Gastroesophageal sphincter (tissue), 4 donors: ENCODE results near the gene RAD18. TPM values are rescaled to one million over a fixed set of nuclear protein-coding genes. Genes with fewer than 3 reads are reported as not detected.

Source experiments
- ATAC-seq: fragments of 150-250 bp; one replicate; pipeline ENCODE4 v1.9.1; 2016; ENCODE audit warnings: mild to moderate bottlenecking, moderate library complexity
- H3K27ac ChIP-seq, 4 donors: fragments of 200-600 bp; sonication (generic) in 3 of 4; 1 replicate in 3 of 4; 2 replicates in 1 of 4; pipeline ENCODE4 v1.5.1; 2016 to 2019
- H3K27me3 ChIP-seq: fragments of 200-600 bp; sonication (generic); one replicate; pipeline ENCODE4 v1.5.1; 2019
- H3K36me3 ChIP-seq, 2 donors: fragments of 200-600 bp; sonication (generic); one replicate each; pipeline ENCODE4 v1.5.1; 2019; ENCODE audit warnings: control low read depth in 1 of 2
- H3K4me1 ChIP-seq, 3 donors: fragments of 200-600 bp; sonication (generic); 1 replicate in 2 of 3; 2 replicates in 1 of 3; pipeline ENCODE4 v1.5.1; 2016 to 2019; ENCODE audit warnings: control low read depth in 2 of 3
- H3K4me3 ChIP-seq, 2 donors: fragments of 200-600 bp; sonication (generic); one replicate each; pipeline ENCODE4 v1.5.1; 2019; ENCODE audit warnings: mild to moderate bottlenecking in 1 of 2, moderate library complexity in 1 of 2
- H3K9me3 ChIP-seq, 3 donors: fragments of 200-600 bp; sonication (generic); one replicate each; pipeline ENCODE4 v1.5.1; 2017 to 2019; ENCODE audit warnings: control low read depth in 2 of 3
- EP300 ChIP-seq: sonication (generic); formaldehyde crosslinking; IDR thresholded peaks from one replicate; pipeline ENCODE4 v1.6.1; 2017; ENCODE audit warnings: antibody characterized with exemption, mild to moderate bottlenecking
- POLR2A ChIP-seq, 2 donors: fragments of 450-650 bp; IDR thresholded peaks; one replicate each; pipeline ENCODE4 v1.6.1; 2017; ENCODE audit warnings: antibody characterized with exemption in 2 of 2, mild to moderate bottlenecking in 2 of 2, moderate library complexity in 1 of 2
- POLR2AphosphoS5 ChIP-seq: sonication (generic); formaldehyde crosslinking; IDR thresholded peaks from one replicate; pipeline ENCODE4 v1.6.1; 2017; ENCODE audit warnings: antibody characterized with exemption
- WGBS, 2 donors: methylation state at CpG; one replicate each; pipeline ENCODE4 v1.1.5; 2018; ENCODE audit warnings: low coverage in 1 of 2; 5-methylcytosine and 5-hydroxymethylcytosine counted together
- total RNA-seq, 4 donors: library from RNA; depleted of rRNA; stranded (reverse); fragments of >200 nt; gene quantifications; one replicate each; pipeline ENCODE4 v1.1.0, GENCODE V29; 2016
- TF ChIP-seq, protein P1 (sequence below), 4 experiments: fragments of 200-600 bp in 2 of 4; fragments of 450-650 bp in 2 of 4; sonication (generic) in 1 of 4; IDR thresholded peaks; one replicate each; pipeline ENCODE4 v1.5.1; 2017 to 2019; ENCODE audit warnings: antibody characterized with exemption in 4 of 4, mild to moderate bottlenecking in 2 of 4, moderate library complexity in 2 of 4

Gene RAD18
- total RNA-seq, 4 donors from 2014 or later: 5.7 to 7.8 (median 6.6) TPM

DNA sequence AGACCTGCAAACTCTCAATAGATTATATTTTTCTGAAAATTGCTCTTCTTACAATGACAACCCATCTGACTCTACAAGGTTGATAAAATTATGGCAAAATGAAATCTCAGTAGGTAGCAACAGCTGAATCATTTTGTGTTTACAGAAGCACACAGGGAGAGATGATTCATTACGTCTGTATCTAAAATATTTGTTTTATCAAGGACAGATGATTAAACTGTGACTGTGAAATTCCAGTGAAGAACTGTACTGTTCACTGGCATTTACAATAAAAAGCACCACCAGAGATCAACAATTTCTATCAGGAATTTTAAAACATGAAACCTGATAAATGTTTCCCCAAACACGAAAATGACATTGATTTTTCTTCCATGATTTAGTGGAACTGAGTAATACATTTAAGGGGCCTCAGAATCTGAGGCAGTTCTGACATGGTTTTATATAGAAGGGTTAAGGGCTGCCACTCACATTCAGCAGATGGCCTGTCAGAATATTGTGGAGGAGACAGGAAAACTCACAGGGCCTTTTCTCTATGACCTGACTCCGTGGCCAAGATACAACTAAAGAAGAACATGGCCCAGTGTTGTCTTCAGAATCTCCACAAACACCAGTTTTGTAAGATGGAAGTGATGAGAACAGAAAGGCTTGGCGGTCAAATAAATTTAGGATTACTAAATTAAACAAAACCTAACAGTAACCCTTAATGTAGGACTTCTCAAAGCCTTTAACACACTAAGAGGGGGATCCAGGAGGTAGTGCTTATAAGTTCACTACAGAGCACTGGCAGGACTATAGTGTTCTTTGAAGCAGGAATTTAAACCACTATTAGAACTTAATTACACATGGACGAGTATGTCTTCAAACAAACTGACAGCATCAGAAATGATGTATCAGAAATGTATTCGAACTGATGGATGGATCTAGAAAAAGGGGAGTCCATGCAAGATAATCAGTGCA lies 25.9 kb downstream of the RAD18 start:
- ATAC-seq: no peak
- 26 to 45% methylated on average over 5 to 6 of the region's 6 CpGs for WGBS, 2 donors
- Histone ChIP-seq H3K36me3 (peaks cover 0 to 30% of the 10 kb centered on the region in 2 donors), H3K4me3 (no peak overlapping the region), H3K4me1 (no peaks in the 10 kb centered on the region), H3K27me3 (no peaks in the 10 kb centered on the region), H3K27ac (peak overlapping the region in 1 of 4 donors; percentile 21), H3K9me3 (no peaks in the 10 kb centered on the region)
- no peak for TF ChIP-seq POLR2A (IDR thresholded peaks at IDR 0.05)
- TF ChIP-seq POLR2AphosphoS5: no peak
- TF ChIP-seq, protein P1, sequence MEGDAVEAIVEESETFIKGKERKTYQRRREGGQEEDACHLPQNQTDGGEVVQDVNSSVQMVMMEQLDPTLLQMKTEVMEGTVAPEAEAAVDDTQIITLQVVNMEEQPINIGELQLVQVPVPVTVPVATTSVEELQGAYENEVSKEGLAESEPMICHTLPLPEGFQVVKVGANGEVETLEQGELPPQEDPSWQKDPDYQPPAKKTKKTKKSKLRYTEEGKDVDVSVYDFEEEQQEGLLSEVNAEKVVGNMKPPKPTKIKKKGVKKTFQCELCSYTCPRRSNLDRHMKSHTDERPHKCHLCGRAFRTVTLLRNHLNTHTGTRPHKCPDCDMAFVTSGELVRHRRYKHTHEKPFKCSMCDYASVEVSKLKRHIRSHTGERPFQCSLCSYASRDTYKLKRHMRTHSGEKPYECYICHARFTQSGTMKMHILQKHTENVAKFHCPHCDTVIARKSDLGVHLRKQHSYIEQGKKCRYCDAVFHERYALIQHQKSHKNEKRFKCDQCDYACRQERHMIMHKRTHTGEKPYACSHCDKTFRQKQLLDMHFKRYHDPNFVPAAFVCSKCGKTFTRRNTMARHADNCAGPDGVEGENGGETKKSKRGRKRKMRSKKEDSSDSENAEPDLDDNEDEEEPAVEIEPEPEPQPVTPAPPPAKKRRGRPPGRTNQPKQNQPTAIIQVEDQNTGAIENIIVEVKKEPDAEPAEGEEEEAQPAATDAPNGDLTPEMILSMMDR (IDR thresholded peaks at IDR 0.05): no peak
- no peak for TF ChIP-seq EP300

DNA sequence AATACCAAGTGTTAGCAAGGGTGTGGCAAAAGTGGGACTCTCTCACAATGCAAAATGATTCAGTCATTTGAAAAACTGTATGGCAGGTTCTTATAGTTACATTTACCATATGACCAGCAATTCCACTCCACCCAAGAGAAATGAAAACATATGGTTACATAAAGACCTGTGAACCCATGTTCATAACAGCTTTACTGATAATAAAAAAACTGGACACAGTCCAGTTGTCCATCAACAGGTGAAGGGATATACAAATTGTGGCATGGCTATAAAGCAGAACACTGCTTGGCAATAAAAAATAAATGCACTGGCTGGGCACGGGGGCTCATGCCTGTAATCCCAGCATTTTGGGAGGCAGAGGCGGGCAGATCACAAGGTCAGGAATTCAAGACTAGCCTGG lies 30.8 kb downstream of the RAD18 start:
- WGBS, 2 donors: 74 to 94% methylated on average over 2 of the region's 2 CpGs
- H3K27ac ChIP-seq: no peak overlapping the region
- no peaks in the 10 kb centered on the region for H3K27me3 ChIP-seq
- no peaks in the 10 kb centered on the region for H3K9me3 ChIP-seq
- no peaks in the 10 kb centered on the region for H3K4me1 ChIP-seq
- TF ChIP-seq EP300: no peak
- TF ChIP-seq POLR2AphosphoS5: no peak
- no peak for ATAC-seq
- H3K4me3 ChIP-seq: no peak overlapping the region
- H3K36me3 ChIP-seq: peaks cover 0 to 8% of the 10 kb centered on the region in 2 donors

DNA sequence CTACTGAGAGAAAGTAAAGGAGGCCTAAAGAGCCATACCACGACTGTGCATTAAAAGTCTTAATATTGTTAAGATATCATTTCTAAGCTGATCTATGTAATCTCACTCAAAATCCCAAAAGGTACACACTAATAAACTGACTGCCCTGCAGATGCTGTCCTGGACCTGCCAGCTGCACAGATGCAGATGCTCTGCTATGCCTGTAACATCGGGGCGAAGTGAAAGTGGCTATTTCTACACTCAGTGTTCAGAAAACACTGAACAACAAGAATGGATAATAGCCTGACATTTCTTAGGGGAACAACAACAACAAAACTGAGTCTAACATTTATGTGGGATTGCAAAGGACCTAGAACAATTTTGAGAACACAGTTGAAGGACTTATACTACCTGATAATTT lies 31.9 kb downstream of the RAD18 start:
- Histone ChIP-seq H3K36me3 (peaks cover 0 to 8% of the 10 kb centered on the region in 2 donors), H3K27me3 (no peaks in the 10 kb centered on the region), H3K9me3 (no peaks in the 10 kb centered on the region), H3K27ac (no peak overlapping the region), H3K4me1 (no peaks in the 10 kb centered on the region), H3K4me3 (no peak overlapping the region)
- TF ChIP-seq POLR2A (IDR thresholded peaks at IDR 0.05): no peak
- TF ChIP-seq, protein P1 (IDR thresholded peaks at IDR 0.05): no peak
- no peak for TF ChIP-seq POLR2AphosphoS5
- no peak for TF ChIP-seq EP300
- WGBS, 2 donors: 67 to 76% methylated on average over 2 to 3 of the region's 3 CpGs
- ATAC-seq: no peak

DNA sequence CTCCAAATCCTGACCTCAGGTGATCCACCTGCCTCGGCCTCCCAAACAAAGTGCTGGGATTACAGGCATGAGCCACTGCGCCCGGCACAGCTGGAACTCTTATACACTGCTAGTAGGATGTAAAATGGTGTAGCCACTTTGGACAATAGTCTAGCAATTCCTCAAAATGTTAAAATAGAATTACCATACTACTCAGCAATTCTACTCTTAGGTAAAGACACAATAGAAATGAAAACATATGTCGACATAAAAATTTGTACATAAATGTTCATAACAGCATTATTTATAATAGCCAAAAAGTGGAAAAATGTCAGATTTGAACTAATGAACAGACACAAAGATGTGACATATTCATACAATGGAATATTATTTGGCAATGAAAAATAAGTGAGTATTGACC lies 33.4 kb downstream of the RAD18 start:
- H3K27ac ChIP-seq: no peak overlapping the region
- TF ChIP-seq POLR2AphosphoS5: no peak
- no peak for TF ChIP-seq EP300
- no peak for TF ChIP-seq POLR2A (IDR thresholded peaks at IDR 0.05)
- TF ChIP-seq, protein P1 (IDR thresholded peaks at IDR 0.05): no peak
- H3K9me3 ChIP-seq: no peaks in the 10 kb centered on the region
- no peaks in the 10 kb centered on the region for H3K36me3 ChIP-seq
- H3K4me1 ChIP-seq: no peaks in the 10 kb centered on the region
- no peak overlapping the region for H3K4me3 ChIP-seq
- ATAC-seq: no peak
- WGBS, 2 donors: 30 to 94% methylated on average over 1 to 2 of the region's 4 CpGs
- no peaks in the 10 kb centered on the region for H3K27me3 ChIP-seq

DNA sequence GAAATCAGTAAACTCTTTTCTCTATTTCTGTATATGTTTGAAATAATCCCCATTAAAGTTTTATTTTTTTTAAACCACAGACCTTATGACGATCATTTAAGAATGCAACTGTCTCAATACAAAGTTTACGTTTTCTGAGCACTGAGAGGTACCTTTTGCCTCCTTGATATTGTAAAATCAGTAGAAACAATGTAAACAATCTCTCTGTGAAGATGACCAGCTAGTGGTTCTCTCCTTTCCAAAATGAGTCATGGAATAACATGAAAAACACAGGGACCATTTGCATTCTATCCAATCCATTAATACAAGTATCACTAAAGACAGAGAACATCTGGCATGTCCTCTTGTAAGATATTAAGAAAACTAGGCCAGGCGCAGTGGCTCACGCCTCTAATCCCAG lies 48.8 kb downstream of the RAD18 start:
- Histone ChIP-seq H3K36me3 (peaks cover 0 to 21% of the 10 kb centered on the region in 2 donors), H3K4me3 (no peak overlapping the region), H3K27me3 (no peaks in the 10 kb centered on the region), H3K4me1 (no peaks in the 10 kb centered on the region), H3K27ac (no peak overlapping the region), H3K9me3 (no peaks in the 10 kb centered on the region)
- WGBS, 2 donors: 79 to 86% methylated on average over 2 to 4 of the region's 4 CpGs
- no peak for ATAC-seq
- TF ChIP-seq EP300: no peak
- no peak for TF ChIP-seq POLR2AphosphoS5
- TF ChIP-seq, protein P1 (IDR thresholded peaks at IDR 0.05): no peak
- no peak for TF ChIP-seq POLR2A (IDR thresholded peaks at IDR 0.05)
